Measurements from ENCODE around the gene JPH4. TPM values are rescaled to one million over a fixed set of nuclear protein-coding genes. Genes with fewer than 3 reads are reported as not detected.

The JPH4 gene
- total RNA-seq, 1 donor from 2014 or later = 2.0 TPM

DNA sequence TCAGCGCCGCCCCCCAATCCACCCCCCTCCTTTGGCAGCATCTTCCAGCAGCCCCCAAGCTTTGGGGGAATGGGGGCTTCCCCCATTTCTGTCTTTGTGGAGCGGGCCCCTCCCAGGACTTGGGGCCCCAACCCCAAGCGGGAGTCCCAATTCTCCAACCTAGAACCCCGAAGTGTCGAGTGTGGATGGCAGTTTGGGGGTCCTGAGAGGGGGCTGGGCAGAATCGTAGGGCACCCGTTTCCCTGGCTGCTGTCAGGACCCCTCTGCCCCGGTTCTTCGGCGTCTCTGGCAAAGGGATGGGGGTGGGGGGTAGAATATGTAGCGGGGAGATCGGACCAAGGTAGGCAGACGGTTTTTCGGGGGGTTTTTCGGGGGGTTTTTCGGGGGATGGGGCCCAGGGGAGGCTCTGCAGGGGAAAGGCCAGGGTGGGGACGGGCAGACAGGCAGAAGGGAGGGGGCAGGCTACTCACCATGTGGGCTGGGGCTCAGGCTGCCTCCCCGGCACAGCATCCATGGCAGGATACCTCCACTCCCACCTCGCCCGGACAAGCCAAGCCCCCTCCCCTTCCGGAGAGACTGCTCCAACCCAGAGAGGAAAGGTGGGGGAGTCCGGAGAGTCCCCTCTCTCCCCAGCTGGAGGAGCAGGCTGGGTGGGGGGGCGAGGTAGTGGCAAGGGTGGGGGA lies 739 bp downstream of the JPH4 start:
- TF ChIP-seq, protein P1, sequence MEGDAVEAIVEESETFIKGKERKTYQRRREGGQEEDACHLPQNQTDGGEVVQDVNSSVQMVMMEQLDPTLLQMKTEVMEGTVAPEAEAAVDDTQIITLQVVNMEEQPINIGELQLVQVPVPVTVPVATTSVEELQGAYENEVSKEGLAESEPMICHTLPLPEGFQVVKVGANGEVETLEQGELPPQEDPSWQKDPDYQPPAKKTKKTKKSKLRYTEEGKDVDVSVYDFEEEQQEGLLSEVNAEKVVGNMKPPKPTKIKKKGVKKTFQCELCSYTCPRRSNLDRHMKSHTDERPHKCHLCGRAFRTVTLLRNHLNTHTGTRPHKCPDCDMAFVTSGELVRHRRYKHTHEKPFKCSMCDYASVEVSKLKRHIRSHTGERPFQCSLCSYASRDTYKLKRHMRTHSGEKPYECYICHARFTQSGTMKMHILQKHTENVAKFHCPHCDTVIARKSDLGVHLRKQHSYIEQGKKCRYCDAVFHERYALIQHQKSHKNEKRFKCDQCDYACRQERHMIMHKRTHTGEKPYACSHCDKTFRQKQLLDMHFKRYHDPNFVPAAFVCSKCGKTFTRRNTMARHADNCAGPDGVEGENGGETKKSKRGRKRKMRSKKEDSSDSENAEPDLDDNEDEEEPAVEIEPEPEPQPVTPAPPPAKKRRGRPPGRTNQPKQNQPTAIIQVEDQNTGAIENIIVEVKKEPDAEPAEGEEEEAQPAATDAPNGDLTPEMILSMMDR (IDR thresholded peaks at IDR 0.05) = no peak
- ChIA-PET POLR2A (no interaction called here), CTCF (interaction anchor here (0.7 kb wide), 1 partner anchor 20 kb away, joined by 3 read pairs; no protein-coding TSS in a partner anchor)
- intact Hi-C loops (cut with micrococcal nuclease) = no loop called here
- H3K36me3 Mint-ChIP-seq (ENCODE audit: low read depth) = no peaks in the 10 kb centered on the region
- ATAC-seq (ENCODE audit: low read depth) = peak; percentile 51
- no peak overlapping the region for H3K27ac Mint-ChIP-seq
- peaks cover 45% of the 10 kb centered on the region for H3K27me3 Mint-ChIP-seq
- no peaks in the 10 kb centered on the region for H3K9me3 Mint-ChIP-seq
- DNase-seq = no peak
- H3K4me3 Mint-ChIP-seq = peak overlapping the region; percentile 70
- peaks cover 19% of the 10 kb centered on the region for H3K4me1 Mint-ChIP-seq

DNA sequence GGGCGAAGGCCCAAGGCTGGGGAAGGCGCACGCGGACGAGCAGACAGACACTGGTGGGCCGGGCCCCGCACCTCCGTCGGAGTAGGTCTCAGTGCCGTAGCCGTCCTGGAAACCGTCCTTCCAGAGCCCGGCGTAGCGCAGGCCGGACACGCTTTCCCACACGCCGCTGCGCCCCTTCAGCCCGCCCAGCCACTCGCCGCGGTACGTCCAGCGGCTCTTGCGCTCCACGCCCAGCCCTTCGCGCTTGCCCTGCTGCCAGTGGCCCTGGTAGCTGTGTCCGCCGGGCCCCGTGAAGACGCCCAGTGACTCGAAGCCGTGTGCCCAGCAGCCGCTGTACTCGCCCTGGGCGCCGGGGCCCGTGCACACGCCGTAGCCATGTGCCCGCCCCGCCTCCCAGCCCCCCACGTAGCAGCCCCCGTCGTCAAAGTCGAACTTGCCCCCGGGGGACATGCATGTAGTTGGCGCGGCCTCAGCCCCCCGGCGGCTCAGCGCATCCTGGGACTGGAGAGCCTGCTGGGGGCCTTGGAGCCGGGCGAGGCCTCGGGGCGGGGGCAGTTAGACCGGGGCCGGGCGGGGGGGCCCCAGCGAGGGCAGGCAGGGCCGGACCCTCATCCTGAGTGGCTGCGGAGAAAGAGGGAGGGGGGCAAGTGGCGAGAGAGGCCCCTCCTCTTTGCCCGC lies 1.4 kb downstream of the JPH4 start:
- TF ChIP-seq, protein P1 (IDR thresholded peaks at IDR 0.05) = no peak
- no peaks in the 10 kb centered on the region for H3K9me3 Mint-ChIP-seq
- H3K36me3 Mint-ChIP-seq (ENCODE audit: low read depth) = no peaks in the 10 kb centered on the region
- peaks cover 49% of the 10 kb centered on the region for H3K27me3 Mint-ChIP-seq
- POLR2A ChIA-PET = no interaction called here
- intact Hi-C loops (cut with micrococcal nuclease) = no loop called here
- peak; percentile 36 for ATAC-seq (ENCODE audit: low read depth)
- DNase-seq = no peak
- CTCF ChIA-PET = no interaction called here
- H3K4me3 Mint-ChIP-seq = peak overlapping the region; percentile 70
- H3K27ac Mint-ChIP-seq = no peak overlapping the region
- peaks cover 19% of the 10 kb centered on the region for H3K4me1 Mint-ChIP-seq

DNA sequence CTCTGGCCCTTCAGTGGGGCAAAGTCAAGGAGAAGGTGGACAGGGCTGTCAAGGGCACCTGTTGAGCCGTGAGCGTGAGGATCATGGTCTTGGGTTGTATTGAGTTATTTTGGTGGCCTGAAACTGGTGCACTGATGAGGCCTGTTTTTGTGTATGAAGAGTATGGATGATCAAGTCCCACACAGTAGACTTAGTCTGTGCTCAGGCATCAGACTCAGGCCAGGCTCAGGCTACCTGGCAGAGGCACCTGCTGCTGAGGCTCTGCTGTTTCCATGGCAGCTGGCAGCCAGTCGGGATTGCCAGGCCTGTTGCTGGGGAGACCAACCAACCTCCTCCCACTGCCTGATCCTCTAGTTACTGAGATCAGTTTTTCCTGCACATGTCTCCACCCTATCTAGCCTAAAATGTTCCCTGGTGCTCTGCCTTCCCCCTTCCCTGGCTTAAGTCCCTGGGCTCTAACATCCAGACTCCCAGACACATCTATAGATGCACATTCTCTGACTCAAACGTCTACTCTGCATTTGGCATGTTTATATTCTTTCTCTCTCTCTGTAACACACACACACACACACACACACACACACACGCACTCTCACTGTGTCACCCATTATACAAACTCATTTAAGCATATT lies 5.1 kb downstream of the JPH4 start:
- peaks cover 20% of the 10 kb centered on the region for H3K4me1 Mint-ChIP-seq
- no peak overlapping the region for H3K27ac Mint-ChIP-seq

DNA sequence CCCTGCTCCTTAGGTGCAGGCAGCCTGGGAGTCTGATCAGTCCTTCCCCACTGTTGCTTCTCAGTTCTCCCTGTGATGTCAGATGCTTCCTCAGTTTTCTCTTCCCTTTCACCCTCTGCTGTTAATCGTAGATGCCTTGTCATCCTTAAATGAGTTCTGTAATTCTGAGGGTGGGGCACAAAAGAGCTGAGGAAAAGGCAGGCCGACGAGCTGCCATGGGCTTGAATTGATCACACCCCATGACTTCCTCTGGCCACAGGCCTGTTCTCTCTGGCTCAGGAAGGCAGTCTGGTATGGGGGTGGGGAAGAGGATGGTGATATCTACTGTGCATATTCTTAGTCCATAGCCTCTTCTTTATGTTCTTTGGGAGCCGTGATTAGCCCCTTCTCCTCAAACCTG lies 5.8 kb downstream of the JPH4 start:
- intact Hi-C loops (cut with micrococcal nuclease) = no loop called here
- no peak for DNase-seq
- POLR2A ChIA-PET = no interaction called here
- no peak overlapping the region for H3K4me3 Mint-ChIP-seq
- TF ChIP-seq, protein P1 (IDR thresholded peaks at IDR 0.05) = no peak
- ATAC-seq (ENCODE audit: low read depth) = no peak
- H3K36me3 Mint-ChIP-seq (ENCODE audit: low read depth) = no peaks in the 10 kb centered on the region
- no peak overlapping the region for H3K27ac Mint-ChIP-seq
- peaks cover 23% of the 10 kb centered on the region for H3K4me1 Mint-ChIP-seq
- CTCF ChIA-PET = no interaction called here
- peaks cover 37% of the 10 kb centered on the region for H3K27me3 Mint-ChIP-seq
- H3K9me3 Mint-ChIP-seq = no peaks in the 10 kb centered on the region

More for the DNA sequence above, 5.1 kb downstream of the JPH4 start:
- Mint-ChIP-seq H3K36me3 (ENCODE audit: low read depth) (no peaks in the 10 kb centered on the region), H3K27me3 (peaks cover 41% of the 10 kb centered on the region), H3K4me3 (no peak overlapping the region), H3K9me3 (no peaks in the 10 kb centered on the region)
- intact Hi-C loops (cut with micrococcal nuclease) = no loop called here
- ChIA-PET POLR2A (no interaction called here), CTCF (no interaction called here)
- TF ChIP-seq, protein P1 (IDR thresholded peaks at IDR 0.05) = no peak
- no peak for DNase-seq
- no peak for ATAC-seq (ENCODE audit: low read depth)

DNA sequence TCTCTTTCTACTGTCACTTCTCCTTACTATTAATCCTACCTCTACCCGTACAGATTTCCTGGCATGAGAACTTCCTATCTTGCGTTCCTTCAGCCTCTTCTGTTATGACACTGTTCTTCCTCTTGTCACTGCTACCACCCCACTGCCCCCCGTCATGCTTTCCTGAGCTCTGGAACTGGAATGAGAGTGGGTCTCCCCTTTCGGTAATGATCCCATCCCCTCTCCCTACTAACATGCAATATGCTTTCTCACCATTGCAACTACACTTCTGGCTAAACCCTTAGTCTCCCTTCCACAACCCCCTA lies 6.1 kb downstream of the JPH4 start:
- Mint-ChIP-seq H3K27me3 (peaks cover 37% of the 10 kb centered on the region), H3K36me3 (ENCODE audit: low read depth) (peaks cover 2% of the 10 kb centered on the region), H3K27ac (no peak overlapping the region), H3K9me3 (no peaks in the 10 kb centered on the region), H3K4me3 (no peak overlapping the region), H3K4me1 (peaks cover 27% of the 10 kb centered on the region)
- DNase-seq (no peak), ATAC-seq (ENCODE audit: low read depth) (no peak)
- ChIA-PET POLR2A (no interaction called here), CTCF (no interaction called here)
- intact Hi-C loops (cut with micrococcal nuclease) = no loop called here
- TF ChIP-seq, protein P1 (IDR thresholded peaks at IDR 0.05) = no peak

All from activated B cell treated with CpG ODN at 0.5 μM for 24 hours (primary cell).